ENCODE measurements around the gene OGFRL1. TPM values are rescaled to one million over a fixed set of nuclear protein-coding genes. Genes with fewer than 3 reads are reported as not detected.

OGFRL1 gene
- total RNA-seq, 1 donor from 2014 or later, result 6.0 TPM

DNA sequence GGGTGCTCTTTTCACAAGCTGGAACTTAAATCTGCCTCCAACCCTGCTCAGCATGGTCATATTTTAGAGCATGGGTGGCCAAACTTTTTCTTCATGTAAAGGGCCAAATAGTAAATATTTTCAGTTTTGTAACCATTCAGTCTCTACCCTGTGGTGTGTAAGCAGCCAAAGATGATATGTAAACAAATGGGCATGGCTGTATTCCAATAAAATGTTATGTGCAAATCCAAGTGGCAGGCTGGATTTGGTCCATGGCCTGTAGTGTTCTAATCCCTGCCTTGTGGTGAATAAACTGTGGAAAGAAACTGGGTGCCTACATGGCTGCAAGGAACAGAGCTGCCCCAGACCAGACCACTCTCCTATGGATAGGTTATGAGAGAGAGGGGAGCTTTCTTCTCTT lies 32.7 kb downstream of the OGFRL1 start:
- no peaks in the 10 kb centered on the region for H3K27me3 Mint-ChIP-seq
- no peak for DNase-seq (ENCODE audit: extremely low spot score, unreplicated experiment)
- H3K36me3 Mint-ChIP-seq, result no peaks in the 10 kb centered on the region
- H3K27ac Mint-ChIP-seq, result no peak overlapping the region
- peaks cover 7% of the 10 kb centered on the region for H3K4me1 Mint-ChIP-seq (ENCODE audit: unreplicated experiment)
- TF ChIP-seq CTCF (conservative IDR thresholded peaks at IDR 0.05), result no peak
- H3K4me3 Mint-ChIP-seq, result no peak overlapping the region
- H3K9me3 Mint-ChIP-seq, result no peaks in the 10 kb centered on the region

DNA sequence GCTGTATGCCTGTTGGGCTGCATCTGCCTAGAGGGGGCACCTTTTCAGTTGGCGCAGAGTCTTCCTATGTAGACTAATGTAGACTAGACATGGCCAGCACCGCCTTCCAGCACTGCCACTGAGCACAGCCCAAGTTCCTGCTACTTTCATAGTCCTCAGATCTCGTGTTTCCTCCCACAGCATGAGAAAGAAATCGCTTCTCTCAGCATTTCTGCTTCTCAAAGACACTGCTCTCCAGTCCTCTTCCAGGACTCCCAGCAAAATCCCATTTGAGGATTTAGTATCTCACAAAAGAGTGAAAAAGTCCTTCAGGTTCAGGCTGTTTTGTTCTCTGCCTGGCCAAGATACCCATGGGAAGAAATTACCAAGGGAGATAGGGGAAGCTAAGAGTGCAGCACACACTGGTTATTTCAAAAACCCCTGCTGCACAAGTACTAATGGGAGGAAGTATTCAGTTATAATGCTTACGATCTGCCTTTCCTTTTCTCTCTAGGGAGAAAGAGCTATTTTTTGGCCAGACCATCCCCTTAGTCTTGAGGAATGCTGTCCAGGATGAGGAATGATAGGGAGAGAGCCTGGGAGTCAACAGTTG lies 35.7 kb downstream of the OGFRL1 start:
- Mint-ChIP-seq H3K27ac (no peak overlapping the region), H3K4me3 (no peak overlapping the region), H3K4me1 (ENCODE audit: unreplicated experiment) (peaks cover 7% of the 10 kb centered on the region), H3K9me3 (no peaks in the 10 kb centered on the region), H3K27me3 (peaks cover 5% of the 10 kb centered on the region), H3K36me3 (no peaks in the 10 kb centered on the region)
- no peak for DNase-seq (ENCODE audit: extremely low spot score, unreplicated experiment)
- TF ChIP-seq CTCF (conservative IDR thresholded peaks at IDR 0.05), result no peak

DNA sequence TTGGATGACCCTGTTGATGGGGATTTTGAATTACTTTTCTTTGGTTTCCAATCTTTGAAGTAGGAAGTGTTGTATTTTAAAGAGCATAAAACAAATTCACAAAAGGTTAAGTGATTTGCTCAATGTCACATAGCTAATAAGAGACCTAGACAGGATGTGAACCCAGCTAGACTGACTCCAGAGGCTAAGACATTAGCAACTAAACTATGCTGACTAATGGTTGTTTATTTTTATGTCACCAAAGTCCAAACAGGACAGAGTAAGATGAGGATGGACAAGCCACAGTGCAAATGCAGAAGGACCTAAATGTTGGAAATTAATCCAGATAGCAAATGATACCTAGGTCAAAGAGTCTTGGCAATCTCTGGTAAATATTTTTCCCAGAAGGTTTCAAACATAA lies 38.0 kb downstream of the OGFRL1 start:
- DNase-seq (ENCODE audit: extremely low spot score, unreplicated experiment), result no peak
- no peak overlapping the region for H3K27ac Mint-ChIP-seq
- no peak for TF ChIP-seq CTCF (conservative IDR thresholded peaks at IDR 0.05)
- H3K4me1 Mint-ChIP-seq (ENCODE audit: unreplicated experiment), result peaks cover 7% of the 10 kb centered on the region
- H3K36me3 Mint-ChIP-seq, result no peaks in the 10 kb centered on the region
- peaks cover 7% of the 10 kb centered on the region for H3K27me3 Mint-ChIP-seq
- H3K4me3 Mint-ChIP-seq, result no peak overlapping the region
- H3K9me3 Mint-ChIP-seq, result no peaks in the 10 kb centered on the region

DNA sequence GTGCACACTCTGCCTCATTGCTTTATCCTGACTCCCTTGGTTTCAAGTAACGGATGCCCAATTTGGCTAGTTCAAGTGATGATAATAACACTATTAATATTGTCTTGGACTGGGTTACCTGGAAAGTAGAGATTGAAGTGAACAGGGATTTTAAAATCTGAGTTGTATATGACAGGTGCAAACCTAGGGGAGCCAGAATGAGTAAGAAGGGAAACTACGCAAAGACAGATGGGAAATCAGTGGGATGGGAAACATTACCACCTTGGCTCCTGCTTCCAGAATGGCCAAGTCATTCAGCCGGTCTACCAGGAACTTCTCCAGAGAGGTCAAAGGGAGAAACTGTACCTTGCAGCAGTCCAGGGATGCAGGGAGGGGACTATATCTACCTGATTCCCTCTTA lies 41.9 kb downstream of the OGFRL1 start:
- H3K27me3 Mint-ChIP-seq, result peaks cover 11% of the 10 kb centered on the region
- H3K36me3 Mint-ChIP-seq, result no peaks in the 10 kb centered on the region
- no peak for TF ChIP-seq CTCF (conservative IDR thresholded peaks at IDR 0.05)
- no peak for DNase-seq (ENCODE audit: extremely low spot score, unreplicated experiment)
- H3K4me3 Mint-ChIP-seq, result no peak overlapping the region
- H3K9me3 Mint-ChIP-seq, result no peaks in the 10 kb centered on the region
- H3K4me1 Mint-ChIP-seq (ENCODE audit: unreplicated experiment), result no peaks in the 10 kb centered on the region
- no peak overlapping the region for H3K27ac Mint-ChIP-seq

- peaks cover 16% of the 10 kb centered on the region for H3K27me3 Mint-ChIP-seq
- no peaks in the 10 kb centered on the region for H3K9me3 Mint-ChIP-seq
- no peak for DNase-seq (ENCODE audit: extremely low spot score, unreplicated experiment)
- no peak for TF ChIP-seq CTCF (conservative IDR thresholded peaks at IDR 0.05)
- H3K4me1 Mint-ChIP-seq (ENCODE audit: unreplicated experiment), result no peaks in the 10 kb centered on the region
- H3K36me3 Mint-ChIP-seq, result no peaks in the 10 kb centered on the region
- H3K27ac Mint-ChIP-seq, result no peak overlapping the region
- H3K4me3 Mint-ChIP-seq, result no peak overlapping the region
Measured at GRCh38 chr6:71332012-71332411, 43.4 kb downstream of the OGFRL1 start.

- Mint-ChIP-seq H3K27ac (no peak overlapping the region), H3K9me3 (no peaks in the 10 kb centered on the region), H3K4me1 (ENCODE audit: unreplicated experiment) (no peaks in the 10 kb centered on the region), H3K36me3 (no peaks in the 10 kb centered on the region), H3K4me3 (no peak overlapping the region), H3K27me3 (peaks cover 25% of the 10 kb centered on the region)
- DNase-seq (ENCODE audit: extremely low spot score, unreplicated experiment), result no peak
- TF ChIP-seq CTCF (conservative IDR thresholded peaks at IDR 0.05), result no peak
Measured at GRCh38 chr6:71333050-71333449, 44.4 kb downstream of the OGFRL1 start.

Measured in type B pancreatic cell (in vitro differentiated cells).